T47D (cell line): ENCODE data around the gene RMC1.
"Not testable (repeated sequence)": the region's sequence is repeated elsewhere in the genome, so short reads cannot be mapped to it uniquely, and the experiment has no call there.

Experiments
- DNase-seq, 2 experiments: peaks; one replicate each; pipeline versions ENCODE4 v3.0.0 to v3.0.0-alpha.2; 2011 to 2012; ENCODE audit warnings: low read depth in 1 of 2, low spot score in 1 of 2
- JUND ChIP-seq: IDR thresholded peaks from 2 replicates; pipeline ENCODE4 v1.6.1; 2012; ENCODE audit warnings: low read depth
- in situ Hi-C: cut with HindIII; loops from 2 replicates; pipeline ENCODE4 v1.10.0; 2016; ENCODE audit warnings: low sequenced_read_pairs, low pct_unique_long_range_greater_than_20kb

Gene RMC1

GRCh38 chr18:23565916-23566547 is 62.7 kb downstream of the RMC1 start:
- DNase-seq, result no peak
- in situ Hi-C loops, result no loop called here
- no peak for TF ChIP-seq JUND

- no peak for DNase-seq
- TF ChIP-seq JUND, result no peak
- in situ Hi-C loops, result no loop called here
Measured at GRCh38 chr18:23567671-23568070, 64.4 kb downstream of the RMC1 start.

- TF ChIP-seq JUND, result no peak
- no peak for DNase-seq
- in situ Hi-C loops, result no loop called here
Measured at GRCh38 chr18:23568281-23569138, 65.2 kb downstream of the RMC1 start.

- in situ Hi-C loops, result no loop called here
- DNase-seq, result no peak
- TF ChIP-seq JUND, result no peak
Measured at GRCh38 chr18:23569299-23570063, 66.2 kb downstream of the RMC1 start.

GRCh38 chr18:23570912-23571504 is 67.7 kb downstream of the RMC1 start:
- no peak for TF ChIP-seq JUND
- no peak for DNase-seq
- in situ Hi-C loops, result no loop called here

- TF ChIP-seq JUND, result no peak
- in situ Hi-C loops, result no loop called here
- DNase-seq, result no peak
Measured at GRCh38 chr18:23572012-23572411, 68.7 kb downstream of the RMC1 start.

GRCh38 chr18:23572570-23572969 is 69.3 kb downstream of the RMC1 start:
- no peak for TF ChIP-seq JUND
- DNase-seq, result no peak
- in situ Hi-C loops, result no loop called here

- no peak for TF ChIP-seq JUND
- DNase-seq, result no peak
- in situ Hi-C loops, result no loop called here
Measured at GRCh38 chr18:23573020-23573419, 69.7 kb downstream of the RMC1 start.

GRCh38 chr18:23573626-23574431 is 70.5 kb downstream of the RMC1 start:
- no peak for DNase-seq
- TF ChIP-seq JUND, result no peak
- in situ Hi-C loops, result no loop called here

GRCh38 chr18:23574611-23575308 is 71.4 kb downstream of the RMC1 start:
- in situ Hi-C loops, result no loop called here
- DNase-seq, result no peak
- no peak for TF ChIP-seq JUND

GRCh38 chr18:23575309-23575651 is 72.0 kb downstream of the RMC1 start:
- no peak for TF ChIP-seq JUND
- DNase-seq, result no peak
- in situ Hi-C loops, result no loop called here

- DNase-seq, in situ Hi-C loops: not testable (repeated sequence)
Measured at GRCh38 chr18:23577521-23577920, 74.2 kb downstream of the RMC1 start.
